ENCODE measurements around the gene ACSBG1. TPM values are rescaled to one million over a fixed set of nuclear protein-coding genes. Genes with fewer than 3 reads are reported as not detected.
A peak's percentile ranks its signal among the peaks of the same experiment; 100 is the strongest.

ACSBG1 gene, protein sequence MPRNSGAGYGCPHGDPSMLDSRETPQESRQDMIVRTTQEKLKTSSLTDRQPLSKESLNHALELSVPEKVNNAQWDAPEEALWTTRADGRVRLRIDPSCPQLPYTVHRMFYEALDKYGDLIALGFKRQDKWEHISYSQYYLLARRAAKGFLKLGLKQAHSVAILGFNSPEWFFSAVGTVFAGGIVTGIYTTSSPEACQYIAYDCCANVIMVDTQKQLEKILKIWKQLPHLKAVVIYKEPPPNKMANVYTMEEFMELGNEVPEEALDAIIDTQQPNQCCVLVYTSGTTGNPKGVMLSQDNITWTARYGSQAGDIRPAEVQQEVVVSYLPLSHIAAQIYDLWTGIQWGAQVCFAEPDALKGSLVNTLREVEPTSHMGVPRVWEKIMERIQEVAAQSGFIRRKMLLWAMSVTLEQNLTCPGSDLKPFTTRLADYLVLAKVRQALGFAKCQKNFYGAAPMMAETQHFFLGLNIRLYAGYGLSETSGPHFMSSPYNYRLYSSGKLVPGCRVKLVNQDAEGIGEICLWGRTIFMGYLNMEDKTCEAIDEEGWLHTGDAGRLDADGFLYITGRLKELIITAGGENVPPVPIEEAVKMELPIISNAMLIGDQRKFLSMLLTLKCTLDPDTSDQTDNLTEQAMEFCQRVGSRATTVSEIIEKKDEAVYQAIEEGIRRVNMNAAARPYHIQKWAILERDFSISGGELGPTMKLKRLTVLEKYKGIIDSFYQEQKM
- total RNA-seq = under 1 TPM in 1 of 2 experiments, not detected in 1; 0.02 TPM

GRCh38 chr15:78234515-78235040 is at the start of gene ACSBG1:
Gene ACSBG1, minus strand, starts transcription at chr15:78234565. Its CDS starts 64 bp downstream, at chr15:78234501.
- Mint-ChIP-seq H3K27ac (no peak within 1 kb of the TSS), H3K9me3 (ENCODE audit: low read depth) (no peaks in the 10 kb centered on the region), H3K36me3 (ENCODE audit: low read depth) (no peaks in the 10 kb centered on the region), H3K27me3 (peaks cover 9% of the 10 kb centered on the region), H3K4me3 (no peak within 1 kb of the TSS), H3K4me1 (no peaks in the 10 kb centered on the region)
- ChIA-PET POLR2A (no interaction called here), CTCF (interaction anchor here (0.6 kb wide), 1 partner anchor 633 kb away, joined by 3 read pairs; no protein-coding TSS in a partner anchor)
- no peak for ATAC-seq
- DNase-seq = no peak
- intact Hi-C loops (cut with DNase I, micrococcal nuclease) = no loop called here

DNA sequence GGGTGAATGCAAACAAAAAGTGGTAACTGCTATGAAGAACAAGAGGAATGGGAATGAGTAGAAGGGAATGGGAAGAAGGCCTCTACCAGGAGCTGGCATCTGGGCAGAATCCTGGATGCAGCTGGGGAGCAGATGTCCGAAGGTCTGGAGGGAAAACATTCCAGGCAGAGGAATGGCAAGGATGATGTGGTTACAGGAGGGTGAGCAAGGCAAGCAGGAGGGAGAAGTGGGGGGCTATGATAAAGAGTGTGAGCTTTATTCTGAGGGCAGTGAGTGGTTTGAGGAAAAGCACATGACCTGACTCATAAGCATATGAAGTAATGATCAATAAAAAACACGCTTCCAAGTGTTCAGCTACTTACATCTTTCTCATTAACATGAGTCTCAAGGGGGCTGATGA is 48.0 kb upstream of the ACSBG1 start:
- no peak overlapping the region for H3K27ac Mint-ChIP-seq
- ATAC-seq = no peak
- H3K4me3 Mint-ChIP-seq = no peak overlapping the region
- H3K27me3 Mint-ChIP-seq = no peaks in the 10 kb centered on the region
- ChIA-PET CTCF (interaction anchor here (0.6 to 0.9 kb wide), 3 partner anchors 20 to 1258 kb away, joined by 3 read pairs; no protein-coding TSS in a partner anchor), POLR2A (interaction anchor here (0.7 kb wide), 1 partner anchor 1582 kb away, joined by 3 read pairs; no protein-coding TSS in a partner anchor)
- H3K4me1 Mint-ChIP-seq = no peaks in the 10 kb centered on the region
- peaks cover 42% of the 10 kb centered on the region for H3K36me3 Mint-ChIP-seq (ENCODE audit: low read depth)
- intact Hi-C loops (cut with DNase I, micrococcal nuclease) = no loop called here
- no peaks in the 10 kb centered on the region for H3K9me3 Mint-ChIP-seq (ENCODE audit: low read depth)
- no peak for DNase-seq

- Mint-ChIP-seq H3K27ac (no peak overlapping the region), H3K27me3 (no peaks in the 10 kb centered on the region), H3K4me3 (no peak overlapping the region), H3K36me3 (ENCODE audit: low read depth) (peaks cover 37% of the 10 kb centered on the region), H3K9me3 (ENCODE audit: low read depth) (no peaks in the 10 kb centered on the region), H3K4me1 (no peaks in the 10 kb centered on the region)
- POLR2A ChIA-PET = no interaction called here
- no peak for ATAC-seq
- no peak for DNase-seq
- intact Hi-C loops (cut with DNase I, micrococcal nuclease) = no loop called here
- CTCF ChIA-PET = interaction anchor here (1.1 to 1.9 kb wide), 2 partner anchors 14 to 16 kb away, joined by 4 to 5 read pairs; partner anchors contain the start of gene DNAJA4
These were observed 46.1 kb upstream of the ACSBG1 start for GRCh38 chr15:78280319-78281072.

DNA sequence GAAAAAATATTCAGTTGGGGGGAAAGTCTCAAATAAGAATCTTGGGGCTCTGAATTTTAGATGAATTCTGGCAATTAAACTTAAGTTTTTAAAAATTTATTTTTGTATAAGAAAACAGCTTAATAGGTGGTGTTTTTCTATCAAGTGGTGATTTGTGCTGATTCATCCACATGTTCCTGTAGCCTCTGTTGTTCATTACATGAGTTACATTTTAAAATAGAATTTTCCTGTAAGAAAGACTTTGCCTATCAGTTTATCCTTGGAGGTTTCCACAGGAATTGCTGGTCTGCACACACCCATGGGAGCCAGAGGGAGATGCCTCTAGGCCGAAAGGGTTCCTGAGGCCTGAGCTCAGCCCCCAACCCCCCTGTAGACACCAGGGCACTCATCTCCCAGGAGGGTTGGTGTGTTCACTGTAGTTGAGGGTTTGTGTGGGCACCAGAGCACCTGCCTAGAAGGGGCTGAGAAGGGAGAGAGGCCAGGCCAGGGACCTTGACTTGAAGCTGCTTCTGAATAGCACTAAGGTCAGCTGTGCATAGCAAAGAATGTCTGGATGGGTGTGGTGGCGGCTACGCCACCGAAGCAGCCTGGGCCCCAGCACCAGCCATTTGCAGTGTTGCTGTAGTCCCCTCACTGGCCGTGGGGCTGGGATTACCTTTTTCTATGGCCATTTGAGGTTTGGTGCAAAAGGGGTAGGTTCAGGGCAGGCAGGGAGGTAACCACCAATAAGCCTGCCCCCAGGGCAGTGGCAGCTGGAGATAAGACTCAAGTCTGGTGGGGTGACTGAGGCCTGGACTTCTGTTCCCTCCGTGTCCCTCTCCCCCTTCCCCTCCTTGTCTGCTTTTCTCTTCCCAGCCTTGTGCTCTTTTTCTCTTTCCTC is 41.9 kb upstream of the ACSBG1 start:
- no peak overlapping the region for H3K27ac Mint-ChIP-seq
- H3K27me3 Mint-ChIP-seq = no peaks in the 10 kb centered on the region
- intact Hi-C loops (cut with DNase I, micrococcal nuclease) = no loop called here
- ChIA-PET CTCF (interaction anchor here (2.7 kb wide), 1 partner anchor 11 kb away, joined by 10 read pairs; no protein-coding TSS in a partner anchor), POLR2A (no interaction called here)
- no peak overlapping the region for H3K4me3 Mint-ChIP-seq
- no peak for ATAC-seq
- H3K9me3 Mint-ChIP-seq (ENCODE audit: low read depth) = no peaks in the 10 kb centered on the region
- DNase-seq = no peak
- H3K36me3 Mint-ChIP-seq (ENCODE audit: low read depth) = peaks cover 38% of the 10 kb centered on the region
- H3K4me1 Mint-ChIP-seq = no peaks in the 10 kb centered on the region

DNA sequence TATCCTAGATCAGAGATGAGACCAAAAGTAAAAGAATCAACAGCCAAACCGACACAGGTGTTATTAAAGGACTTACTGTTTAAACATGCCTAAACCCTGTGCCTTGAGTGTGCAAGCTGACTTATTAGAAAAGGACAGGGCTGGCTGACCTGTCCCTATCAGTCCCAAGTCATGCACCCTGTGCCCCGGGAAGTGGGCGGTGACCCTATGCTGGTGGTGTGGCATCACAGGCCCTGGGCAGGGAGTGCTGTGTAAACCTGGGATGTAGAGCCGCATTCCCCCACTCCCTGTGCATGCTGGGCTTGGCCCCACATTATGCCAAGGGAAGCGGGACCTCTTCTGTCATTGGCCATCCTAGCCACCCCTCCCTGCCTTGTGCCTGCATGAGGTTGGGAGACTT is 40.6 kb upstream of the ACSBG1 start:
- CTCF ChIA-PET = interaction anchor here (1.1 to 2.7 kb wide), 2 partner anchors 9 to 158 kb away, joined by 4 to 10 read pairs; no protein-coding TSS in a partner anchor
- Mint-ChIP-seq H3K4me1 (no peaks in the 10 kb centered on the region), H3K4me3 (no peak overlapping the region), H3K27ac (no peak overlapping the region), H3K9me3 (ENCODE audit: low read depth) (no peaks in the 10 kb centered on the region), H3K27me3 (no peaks in the 10 kb centered on the region), H3K36me3 (ENCODE audit: low read depth) (peaks cover 36% of the 10 kb centered on the region)
- POLR2A ChIA-PET = no interaction called here
- intact Hi-C loops (cut with DNase I, micrococcal nuclease) = no loop called here
- ATAC-seq (no peak), DNase-seq (no peak)

DNA sequence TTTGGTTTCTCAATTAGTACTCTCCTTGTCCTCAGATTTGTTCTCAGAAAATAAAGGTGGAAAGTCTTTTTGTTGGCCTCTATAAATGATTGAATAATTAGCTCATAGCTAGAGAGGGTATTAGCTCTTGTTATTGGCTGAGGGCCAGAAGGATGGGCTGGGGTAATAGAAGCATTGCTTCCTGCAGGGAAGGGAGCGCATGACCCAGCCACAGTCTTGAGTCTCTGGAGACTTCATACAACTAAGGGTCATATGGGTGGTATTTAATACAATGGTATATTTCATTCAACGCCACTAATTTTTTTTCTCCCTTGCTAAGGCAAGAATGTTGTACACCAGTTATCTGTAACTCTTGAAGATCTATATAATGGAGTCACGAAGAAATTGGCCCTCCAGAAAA is 38.4 kb upstream of the ACSBG1 start:
- no peak for DNase-seq
- intact Hi-C loops (cut with DNase I, micrococcal nuclease) = no loop called here
- Mint-ChIP-seq H3K36me3 (ENCODE audit: low read depth) (peaks cover 28% of the 10 kb centered on the region), H3K9me3 (ENCODE audit: low read depth) (no peaks in the 10 kb centered on the region), H3K4me1 (peaks cover 11% of the 10 kb centered on the region), H3K27ac (no peak overlapping the region), H3K27me3 (no peaks in the 10 kb centered on the region), H3K4me3 (no peak overlapping the region)
- ChIA-PET POLR2A (no interaction called here), CTCF (interaction anchor here (0.7 to 1.0 kb wide), 3 partner anchors 12 to 465 kb away, joined by 3 read pairs; no protein-coding TSS in a partner anchor)
- no peak for ATAC-seq

DNA sequence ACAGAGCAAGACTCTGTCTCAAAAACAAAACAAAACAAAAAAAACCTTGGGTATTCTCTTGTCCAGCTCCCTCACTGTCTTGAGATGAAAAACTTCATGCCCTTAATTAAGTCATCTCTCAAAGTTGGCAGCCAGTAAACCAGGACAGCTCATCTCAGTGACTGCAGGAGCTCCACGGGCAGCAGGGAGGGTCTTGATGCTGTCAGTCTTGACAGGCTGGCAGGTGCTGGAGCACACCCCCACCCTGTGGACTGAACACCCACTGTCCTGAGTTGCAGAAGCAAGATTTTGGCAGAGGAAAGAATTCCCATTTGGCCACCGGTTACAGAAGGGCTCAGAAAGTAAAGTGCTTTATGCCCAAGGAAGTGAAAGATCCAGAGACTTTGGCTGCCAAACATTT is 38.0 kb upstream of the ACSBG1 start:
- Mint-ChIP-seq H3K9me3 (ENCODE audit: low read depth) (no peaks in the 10 kb centered on the region), H3K27me3 (no peaks in the 10 kb centered on the region), H3K27ac (no peak overlapping the region), H3K36me3 (ENCODE audit: low read depth) (peaks cover 28% of the 10 kb centered on the region), H3K4me3 (no peak overlapping the region), H3K4me1 (peaks cover 13% of the 10 kb centered on the region)
- ChIA-PET CTCF (interaction anchor here (0.6 to 1.0 kb wide), 2 partner anchors 12 to 18 kb away, joined by 3 read pairs; no protein-coding TSS in a partner anchor), POLR2A (no interaction called here)
- intact Hi-C loops (cut with DNase I, micrococcal nuclease) = no loop called here
- ATAC-seq = no peak
- no peak for DNase-seq

DNA sequence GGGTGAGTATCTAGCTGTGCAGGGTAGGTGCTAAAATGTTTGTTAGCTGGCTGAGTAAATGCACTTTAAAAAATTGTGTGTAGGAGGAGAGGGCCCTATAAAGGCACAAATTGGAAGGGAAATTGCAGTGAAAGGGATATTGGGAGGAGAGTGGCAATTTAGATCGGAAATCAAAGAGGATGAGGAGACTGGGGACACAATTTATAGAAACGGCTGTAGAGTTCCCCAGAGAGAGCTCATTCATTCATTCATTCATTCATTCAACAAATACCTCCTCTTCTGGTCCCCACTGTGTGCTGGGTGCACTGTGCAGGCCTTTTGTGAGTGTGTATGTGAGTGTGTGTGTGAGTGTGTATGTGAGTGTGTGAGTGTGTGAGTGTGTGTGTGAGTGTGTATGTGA is 32.4 kb upstream of the ACSBG1 start:
- no peaks in the 10 kb centered on the region for H3K9me3 Mint-ChIP-seq (ENCODE audit: low read depth)
- peaks cover 31% of the 10 kb centered on the region for H3K4me1 Mint-ChIP-seq
- peaks cover 20% of the 10 kb centered on the region for H3K36me3 Mint-ChIP-seq (ENCODE audit: low read depth)
- H3K4me3 Mint-ChIP-seq = peak overlapping the region; percentile 83
- intact Hi-C loops (cut with DNase I, micrococcal nuclease) = loop anchor here in 1 of 2 experiments (1.0 kb wide), 1 partner anchor 606 kb away; no protein-coding TSS in a partner anchor
- peak overlapping the region; percentile 58 for H3K27ac Mint-ChIP-seq
- ATAC-seq (no peak), DNase-seq (no peak)
- H3K27me3 Mint-ChIP-seq = no peaks in the 10 kb centered on the region
- ChIA-PET CTCF (interaction anchor here (1.2 to 2.0 kb wide), 4 partner anchors 27 to 356 kb away, joined by 3 to 8 read pairs (median 3); no protein-coding TSS in a partner anchor), POLR2A (no interaction called here)

GRCh38 chr15:78266229-78266628 is 31.9 kb upstream of the ACSBG1 start:
- CTCF ChIA-PET = interaction anchor here (1.0 to 2.0 kb wide), 9 partner anchors 10 to 356 kb away, joined by 3 to 10 read pairs (median 4); partner anchors contain the start of gene IREB2
- H3K4me3 Mint-ChIP-seq = peak overlapping the region; percentile 83
- POLR2A ChIA-PET = interaction anchor here (1.4 kb wide), 1 partner anchor 33 kb away, joined by 6 read pairs; the partner anchor contains the start of gene SKIC8
- peaks cover 31% of the 10 kb centered on the region for H3K4me1 Mint-ChIP-seq
- no peaks in the 10 kb centered on the region for H3K27me3 Mint-ChIP-seq
- H3K27ac Mint-ChIP-seq = peak overlapping the region; percentile 86
- no peak for DNase-seq
- peaks cover 20% of the 10 kb centered on the region for H3K36me3 Mint-ChIP-seq (ENCODE audit: low read depth)
- no peaks in the 10 kb centered on the region for H3K9me3 Mint-ChIP-seq (ENCODE audit: low read depth)
- ATAC-seq = no peak
- intact Hi-C loops (cut with DNase I, micrococcal nuclease) = loop anchor here in 1 of 2 experiments (1.0 kb wide), 1 partner anchor 607 kb away; no protein-coding TSS in a partner anchor

GRCh38 chr15:78265752-78266224 is 31.4 kb upstream of the ACSBG1 start:
- H3K9me3 Mint-ChIP-seq (ENCODE audit: low read depth) = no peaks in the 10 kb centered on the region

More at GRCh38 chr15:78265752-78266224, 31.4 kb upstream of the ACSBG1 start:
- no peaks in the 10 kb centered on the region for H3K27me3 Mint-ChIP-seq
- DNase-seq (peak; percentile 20), ATAC-seq (peak; percentile 68)
- peaks cover 20% of the 10 kb centered on the region for H3K36me3 Mint-ChIP-seq (ENCODE audit: low read depth)
- peak overlapping the region; percentile 86 for H3K27ac Mint-ChIP-seq
- H3K4me3 Mint-ChIP-seq = peak overlapping the region; percentile 83
- intact Hi-C loops (cut with DNase I, micrococcal nuclease) = loop anchor here in 1 of 2 experiments (1.0 kb wide), 1 partner anchor 608 kb away; no protein-coding TSS in a partner anchor
- H3K4me1 Mint-ChIP-seq = peaks cover 31% of the 10 kb centered on the region
- ChIA-PET POLR2A (interaction anchor here (1.0 to 1.4 kb wide), 2 partner anchors 34 to 172 kb away, joined by 3 to 6 read pairs; partner anchors contain the start of genes IREB2 and SKIC8), CTCF (interaction anchor here (0.5 to 2.0 kb wide), 19 partner anchors 8 to 355 kb away, joined by 3 to 10 read pairs (median 4); partner anchors contain the start of genes CIB2 and IREB2)

Data from activated CD4-positive, alpha-beta T cell treated with anti-CD3 and anti-CD28 coated beads for 36 hours (primary cell).